CD4-positive, alpha-beta T cell treated with Interleukin-2 at 100 ng/mL for 4 hours (primary cell): ENCODE results near the gene IL18RAP.
A peak's percentile ranks its signal among the peaks of the same experiment; 100 is the strongest.

Experiments used
- DNase-seq: peaks from one replicate; pipeline ENCODE4 v3.0.0-alpha.2; 2020; ENCODE audit warnings: low spot score

The IL18RAP gene

GRCh38 chr2:102422910-102423309, at the start of gene IL18RAP:
IL18RAP (plus strand) TSS chr2:102423160; CDS start chr2:102423278, 118 bp downstream.
- no peak for DNase-seq

- no peak for DNase-seq
Observed at GRCh38 chr2:102376052-102376591, 46.8 kb upstream of the IL18RAP start.

- DNase-seq = no peak
Observed at GRCh38 chr2:102383722-102384121, 39.2 kb upstream of the IL18RAP start.

GRCh38 chr2:102385522-102385921, 37.4 kb upstream of the IL18RAP start:
- no peak for DNase-seq

- no peak for DNase-seq
Observed at GRCh38 chr2:102386004-102386403, 37.0 kb upstream of the IL18RAP start.

- DNase-seq = no peak
Observed at GRCh38 chr2:102386867-102387541, 36.0 kb upstream of the IL18RAP start.

- no peak for DNase-seq
Observed at GRCh38 chr2:102387763-102388546, 35.0 kb upstream of the IL18RAP start.

GRCh38 chr2:102391565-102391964, 31.4 kb upstream of the IL18RAP start:
- peak; percentile 66 for DNase-seq

- DNase-seq = no peak
Observed at GRCh38 chr2:102392096-102392495, 30.9 kb upstream of the IL18RAP start.

- DNase-seq = no peak
Observed at GRCh38 chr2:102392942-102393341, 30.0 kb upstream of the IL18RAP start.

- DNase-seq = no peak
Observed at GRCh38 chr2:102396012-102396411, 26.9 kb upstream of the IL18RAP start.

GRCh38 chr2:102397209-102397608, 25.8 kb upstream of the IL18RAP start:
- DNase-seq = no peak

GRCh38 chr2:102399499-102400141, 23.3 kb upstream of the IL18RAP start:
- no peak for DNase-seq

GRCh38 chr2:102401456-102401855, 21.5 kb upstream of the IL18RAP start:
- DNase-seq = no peak

- DNase-seq = no peak
Observed at GRCh38 chr2:102401865-102402264, 21.1 kb upstream of the IL18RAP start.

- DNase-seq = no peak
Observed at GRCh38 chr2:102410952-102411351, 12.0 kb upstream of the IL18RAP start.

GRCh38 chr2:102412199-102412598, 10.8 kb upstream of the IL18RAP start:
- DNase-seq = no peak

GRCh38 chr2:102417946-102418345, 5.0 kb upstream of the IL18RAP start:
- peak; percentile 45 for DNase-seq

- peak; percentile 71 for DNase-seq
Observed at GRCh38 chr2:102418421-102418961, 4.5 kb upstream of the IL18RAP start.

- DNase-seq = no peak
Observed at GRCh38 chr2:102420290-102420689, 2.7 kb upstream of the IL18RAP start.

GRCh38 chr2:102421890-102422759, 835 bp upstream of the IL18RAP start:
- no peak for DNase-seq
